Neuronal stem cell (in vitro differentiated cells): Measurements from ENCODE around the gene SMURF2.

Experiments
- DNase-seq: peaks from one replicate; pipeline ENCODE4 v3.0.0-alpha.2; 2013; ENCODE audit warnings: low spot score
- H2AFZ ChIP-seq: one replicate; pipeline ENCODE4 v1.6.1; 2013; ENCODE audit warnings: mild to moderate bottlenecking, low read length, inconsistent platforms
- H2AK5ac ChIP-seq: 2 replicates; pipeline ENCODE4 v1.6.1; 2013; ENCODE audit warnings: low read depth, mild to moderate bottlenecking, inconsistent platforms, low read length, moderate library complexity, mixed read lengths
- H2BK120ac ChIP-seq: 2 replicates; pipeline ENCODE4 v1.6.1; 2013; ENCODE audit warnings: low read depth, mild to moderate bottlenecking, inconsistent platforms, low read length, moderate library complexity, mixed read lengths
- H2BK12ac ChIP-seq: one replicate; pipeline ENCODE4 v1.6.1; 2013; ENCODE audit warnings: low read length, inconsistent platforms
- H2BK15ac ChIP-seq: 2 replicates; pipeline ENCODE4 v1.6.1; 2013; ENCODE audit warnings: mild to moderate bottlenecking, low read length, inconsistent platforms, mixed read lengths
- H2BK5ac ChIP-seq: one replicate; pipeline ENCODE4 v1.6.1; 2013; ENCODE audit warnings: inconsistent platforms, mild to moderate bottlenecking, low read length, moderate library complexity
- H3K14ac ChIP-seq: one replicate; pipeline ENCODE4 v1.6.1; 2013; ENCODE audit warnings: low read length, inconsistent platforms
- H3K18ac ChIP-seq: 2 replicates; pipeline ENCODE4 v1.6.1; 2013; ENCODE audit warnings: low read length, inconsistent platforms
- H3K23ac ChIP-seq: 2 replicates; pipeline ENCODE4 v1.6.1; 2013; ENCODE audit warnings: low read depth, mild to moderate bottlenecking, mixed read lengths, low read length, inconsistent platforms; ENCODE audit not compliant: poor library complexity
- H3K27ac ChIP-seq: replicated peaks from 3 replicates; pipeline ENCODE4 v1.5.1; 2013; ENCODE audit warnings: low read length, inconsistent platforms
- H3K27me3 ChIP-seq, 3 experiments: 2 replicates each; pipeline ENCODE4 v1.6.1; 2013; ENCODE audit warnings: low read length in 3 of 3, mild to moderate bottlenecking in 2 of 3, inconsistent platforms in 1 of 3, low read depth in 1 of 3, mixed read lengths in 1 of 3, moderate library complexity in 1 of 3; ENCODE audit not compliant: control insufficient read depth in 3 of 3, insufficient read depth in 3 of 3
- H3K36me3 ChIP-seq, 2 donors: replicated peaks in 1 of 2; 2 replicates each; pipeline ENCODE4 v1.6.1; 2013; ENCODE audit warnings: low read length in 2 of 2; ENCODE audit not compliant: control insufficient read depth in 2 of 2, insufficient read depth in 2 of 2
- H3K4ac ChIP-seq: 2 replicates; pipeline ENCODE4 v1.6.1; 2013; ENCODE audit warnings: inconsistent platforms, mild to moderate bottlenecking, low read length, moderate library complexity
- H3K4me1 ChIP-seq, 2 donors: 1 replicate in 1 of 2; 2 replicates in 1 of 2; pipeline ENCODE4 v1.6.1; 2013; ENCODE audit warnings: low read length in 2 of 2, low read depth in 1 of 2; ENCODE audit not compliant: control insufficient read depth in 2 of 2, insufficient read depth in 1 of 2
- H3K4me2 ChIP-seq: one replicate; pipeline ENCODE4 v1.6.1; 2013; ENCODE audit warnings: mild to moderate bottlenecking, low read length, inconsistent platforms; ENCODE audit not compliant: insufficient read depth, poor library complexity, severe bottlenecking
- H3K4me3 ChIP-seq, 2 donors: 2 replicates each; pipeline ENCODE4 v1.5.1; 2013; ENCODE audit warnings: low read length in 2 of 2, mild to moderate bottlenecking in 2 of 2, inconsistent platforms in 1 of 2, moderate library complexity in 1 of 2
- H3K79me1 ChIP-seq: one replicate; pipeline ENCODE4 v1.6.1; 2013; ENCODE audit warnings: low read depth, mild to moderate bottlenecking, inconsistent platforms, low read length, moderate library complexity
- H3K9ac ChIP-seq: one replicate; pipeline ENCODE4 v1.6.1; 2013; ENCODE audit warnings: mild to moderate bottlenecking, low read depth, low read length, inconsistent platforms; ENCODE audit not compliant: poor library complexity
- H3K9me3 ChIP-seq, 2 donors: replicated peaks in 1 of 2; 2 replicates each; pipeline versions ENCODE3 to v1.6.1; 2013; ENCODE audit warnings: low read length in 2 of 2, mild to moderate bottlenecking in 2 of 2, inconsistent platforms in 1 of 2, low read depth in 1 of 2, mixed read lengths in 1 of 2, moderate library complexity in 1 of 2; ENCODE audit not compliant: control insufficient read depth in 2 of 2, insufficient read depth in 1 of 2
- H4K8ac ChIP-seq: one replicate; pipeline ENCODE4 v1.6.1; 2013; ENCODE audit warnings: low read depth, mild to moderate bottlenecking, inconsistent platforms, low read length, moderate library complexity
- H4K91ac ChIP-seq: one replicate; pipeline ENCODE4 v1.6.1; 2013; ENCODE audit warnings: low read length, low read depth, mild to moderate bottlenecking, inconsistent platforms; ENCODE audit not compliant: poor library complexity
- WGBS, 2 donors: extraction: QIAGEN DNeasy Blood & Tissue Kit; methylation state at CpG; one replicate each; pipeline ENCODE4 v1.1.7; 2013; ENCODE audit warnings: missing lambda C conversion rate in 2 of 2, mixed read lengths in 1 of 2; ENCODE audit not compliant: insufficient read length in 2 of 2, insufficient replicate concordance in 1 of 2; ENCODE audit errors: extremely low coverage in 2 of 2; 5-methylcytosine and 5-hydroxymethylcytosine counted together

SMURF2 gene

GRCh38 chr17:64533784-64534183 is 128.3 kb downstream of the SMURF2 start:
- Histone ChIP-seq H2BK120ac (no peak overlapping the region), H3K4me2 (no peak overlapping the region), H3K4me3 (no peak overlapping the region), H4K91ac (no peak overlapping the region), H3K14ac (no peak overlapping the region), H3K79me1 (no peaks in the 10 kb centered on the region), H3K4me1 (no peaks in the 10 kb centered on the region), H2BK12ac (no peak overlapping the region), H3K23ac (no peak overlapping the region), H2BK5ac (no peak overlapping the region), H3K27ac (no peak overlapping the region), H2AK5ac (no peak overlapping the region), H2AFZ (no peak overlapping the region), H3K18ac (no peak overlapping the region), H3K9ac (no peak overlapping the region), H3K27me3 (no peaks in the 10 kb centered on the region), H3K36me3 (peaks cover 45 to 100% of the 10 kb centered on the region in 2 donors), H2BK15ac (no peak overlapping the region), H3K4ac (no peak overlapping the region), H4K8ac (no peak overlapping the region), H3K9me3 (no peaks in the 10 kb centered on the region)
- DNase-seq = no peak
- WGBS, 2 donors = no CpG with 5 or more reads among the region's 2 CpGs

- H3K27ac ChIP-seq = no peak overlapping the region
These were observed 129.7 kb downstream of the SMURF2 start for GRCh38 chr17:64532409-64532808.

GRCh38 chr17:64531955-64532371 is 130.1 kb downstream of the SMURF2 start:
- no CpG with 5 or more reads among the region's 5 CpGs for WGBS, 2 donors
- Histone ChIP-seq H3K18ac (no peak overlapping the region), H2BK120ac (no peak overlapping the region), H3K4ac (no peak overlapping the region), H3K14ac (no peak overlapping the region), H4K8ac (no peak overlapping the region), H3K9ac (no peak overlapping the region), H3K9me3 (no peaks in the 10 kb centered on the region), H2BK15ac (no peak overlapping the region), H2BK12ac (no peak overlapping the region), H3K4me3 (no peak overlapping the region), H4K91ac (no peak overlapping the region), H2AK5ac (no peak overlapping the region), H3K4me1 (no peaks in the 10 kb centered on the region), H2AFZ (no peak overlapping the region), H3K79me1 (no peaks in the 10 kb centered on the region), H3K27me3 (no peaks in the 10 kb centered on the region), H3K27ac (no peak overlapping the region), H3K4me2 (no peak overlapping the region), H3K23ac (no peak overlapping the region), H2BK5ac (no peak overlapping the region), H3K36me3 (peaks cover 47 to 100% of the 10 kb centered on the region in 2 donors)
- DNase-seq = no peak

More at GRCh38 chr17:64532409-64532808, 129.7 kb downstream of the SMURF2 start:
- Histone ChIP-seq H3K4me1 (no peaks in the 10 kb centered on the region), H3K79me1 (no peaks in the 10 kb centered on the region), H4K91ac (no peak overlapping the region), H3K27me3 (no peaks in the 10 kb centered on the region), H2AFZ (no peak overlapping the region), H2BK5ac (no peak overlapping the region), H4K8ac (no peak overlapping the region), H3K4ac (no peak overlapping the region), H3K4me2 (no peak overlapping the region), H3K18ac (no peak overlapping the region), H3K9me3 (no peaks in the 10 kb centered on the region), H2AK5ac (no peak overlapping the region), H2BK120ac (no peak overlapping the region), H3K36me3 (peaks cover 46 to 100% of the 10 kb centered on the region in 2 donors), H2BK15ac (no peak overlapping the region), H2BK12ac (no peak overlapping the region), H3K9ac (no peak overlapping the region), H3K14ac (no peak overlapping the region), H3K23ac (no peak overlapping the region), H3K4me3 (no peak overlapping the region)
- no peak for DNase-seq
- no CpG with 5 or more reads among the region's 5 CpGs for WGBS, 2 donors

GRCh38 chr17:64529221-64529620 is 132.9 kb downstream of the SMURF2 start:
- Histone ChIP-seq H3K4ac (no peak overlapping the region), H3K9ac (no peak overlapping the region), H3K79me1 (no peaks in the 10 kb centered on the region), H3K4me1 (no peaks in the 10 kb centered on the region), H2BK5ac (no peak overlapping the region), H3K36me3 (peaks cover 41 to 99% of the 10 kb centered on the region in 2 donors), H3K27ac (no peak overlapping the region), H3K4me3 (no peak overlapping the region), H2BK12ac (no peak overlapping the region), H3K9me3 (no peaks in the 10 kb centered on the region), H3K14ac (no peak overlapping the region), H4K8ac (no peak overlapping the region), H2AK5ac (no peak overlapping the region), H2BK15ac (no peak overlapping the region), H4K91ac (no peak overlapping the region), H3K27me3 (no peaks in the 10 kb centered on the region), H3K18ac (no peak overlapping the region), H3K4me2 (no peak overlapping the region), H2BK120ac (no peak overlapping the region), H2AFZ (no peak overlapping the region), H3K23ac (no peak overlapping the region)
- WGBS, 2 donors = no CpG with 5 or more reads among the region's 5 CpGs
- no peak for DNase-seq
